GM18951 (cell line): ENCODE results near the gene DDX24.

ENCODE experiments used
- POLR2A ChIP-seq: IDR thresholded peaks from 4 replicates; pipeline ENCODE4 v1.6.1; 2011; ENCODE audit warnings: mild to moderate bottlenecking; ENCODE audit not compliant: insufficient read length, insufficient read depth; ENCODE audit errors: extremely low read depth
- in situ Hi-C: fragments of 300-500 bp; cut with MboI; formaldehyde crosslinking; loops from one replicate; pipeline ENCODE4 v1.12.0; 2022; ENCODE audit warnings: low sequenced_read_pairs, mixed read lengths, inconsistent platforms; ENCODE audit not compliant: unreplicated experiment

Gene DDX24

GRCh38 chr14:94031883-94032279 lies 49.1 kb downstream of the DDX24 start:
- in situ Hi-C loops: loop anchor here (10.0 kb wide), 1 partner anchor 103 kb away; no protein-coding TSS in a partner anchor
- no peak for TF ChIP-seq POLR2A

- in situ Hi-C loops: loop anchor here (10.0 kb wide), 1 partner anchor 103 kb away; no protein-coding TSS in a partner anchor
These were observed 49.7 kb downstream of the DDX24 start for GRCh38 chr14:94031161-94031882.

GRCh38 chr14:94030571-94030970 lies 50.4 kb downstream of the DDX24 start:
- in situ Hi-C loops: loop anchor here (10.0 kb wide), 1 partner anchor 104 kb away; no protein-coding TSS in a partner anchor
- no peak for TF ChIP-seq POLR2A

More at GRCh38 chr14:94031161-94031882, 49.7 kb downstream of the DDX24 start:
- no peak for TF ChIP-seq POLR2A

DNA sequence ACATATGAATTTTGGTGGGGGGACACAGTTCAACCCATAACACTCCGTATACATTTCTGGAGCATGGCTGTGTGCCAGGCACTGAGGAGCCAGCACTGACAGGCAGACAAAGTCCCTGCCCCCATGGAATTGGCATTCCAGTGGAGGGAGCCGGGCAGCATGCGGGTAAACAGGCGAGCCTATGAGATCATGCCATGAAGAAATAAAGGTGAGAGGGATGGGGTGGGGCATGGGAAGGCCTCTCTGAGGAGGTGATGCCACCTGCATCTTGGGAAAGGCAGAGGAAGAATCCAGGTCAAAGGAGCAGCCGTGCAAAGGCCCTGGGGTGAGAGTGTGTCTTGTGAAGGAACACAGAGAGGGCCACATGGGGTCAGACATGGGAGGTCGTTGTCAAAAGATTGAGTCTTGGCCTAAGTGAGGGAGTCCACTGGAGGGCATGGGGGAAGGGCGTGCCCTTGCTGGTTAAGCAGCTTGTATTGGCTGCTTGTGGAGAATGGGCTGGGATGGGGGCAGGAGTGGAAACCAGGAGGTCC lies 51.3 kb downstream of the DDX24 start:
- no peak for TF ChIP-seq POLR2A

GRCh38 chr14:94029265-94029664 lies 51.7 kb downstream of the DDX24 start:
- in situ Hi-C loops: no loop called here
- TF ChIP-seq POLR2A: no peak

More for the DNA sequence above, 51.3 kb downstream of the DDX24 start:
- in situ Hi-C loops: loop anchor here (10.0 kb wide), 1 partner anchor 105 kb away; no protein-coding TSS in a partner anchor

- in situ Hi-C loops: no loop called here
- no peak for TF ChIP-seq POLR2A
These were observed 52.6 kb downstream of the DDX24 start for GRCh38 chr14:94028450-94028826.

DNA sequence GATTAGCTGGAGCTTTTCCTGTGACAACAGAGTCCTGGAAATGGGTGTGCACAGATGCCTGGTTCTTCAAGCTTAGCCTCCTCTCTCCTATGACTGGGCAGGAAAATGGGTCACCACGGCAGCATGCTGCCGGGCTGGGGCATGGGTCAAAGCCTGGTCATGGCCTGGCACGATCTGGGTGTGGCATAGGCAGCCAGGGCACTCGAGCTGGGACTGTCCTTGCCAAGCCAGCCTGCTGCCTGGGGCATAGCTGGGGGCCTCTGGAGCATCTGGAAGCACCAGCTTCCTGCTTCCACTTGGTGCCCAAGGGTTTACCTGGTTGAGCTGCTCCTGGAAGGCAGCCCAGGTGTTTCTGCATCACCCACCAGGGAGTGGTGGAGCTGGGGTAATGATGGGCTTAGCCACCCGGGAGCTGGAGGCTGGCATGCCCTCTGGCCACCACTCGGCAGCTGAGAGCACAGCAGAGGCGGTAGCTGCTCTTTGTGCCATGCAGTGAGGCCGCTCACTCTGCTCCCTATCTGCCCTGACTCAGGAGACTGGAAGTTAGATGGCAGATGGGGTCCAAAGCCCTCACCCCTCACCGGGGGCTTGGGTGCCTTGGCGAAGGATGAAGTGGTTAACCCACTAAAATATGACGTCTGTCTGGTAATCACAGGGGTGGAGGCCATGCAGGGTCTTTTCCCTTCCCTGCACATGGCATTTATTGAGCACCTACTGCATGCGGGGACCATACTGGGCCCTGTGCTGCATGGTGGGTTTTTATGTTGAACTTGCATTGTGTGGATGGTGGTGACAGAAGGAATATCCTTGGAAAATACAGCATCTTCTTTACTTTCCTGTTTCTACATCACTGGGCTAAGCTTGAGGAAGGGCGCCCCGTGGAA lies 53.2 kb downstream of the DDX24 start:
- in situ Hi-C loops: no loop called here
- TF ChIP-seq POLR2A: no peak

GRCh38 chr14:94026889-94027469 lies 54.0 kb downstream of the DDX24 start:
- TF ChIP-seq POLR2A: no peak
- in situ Hi-C loops: no loop called here

DNA sequence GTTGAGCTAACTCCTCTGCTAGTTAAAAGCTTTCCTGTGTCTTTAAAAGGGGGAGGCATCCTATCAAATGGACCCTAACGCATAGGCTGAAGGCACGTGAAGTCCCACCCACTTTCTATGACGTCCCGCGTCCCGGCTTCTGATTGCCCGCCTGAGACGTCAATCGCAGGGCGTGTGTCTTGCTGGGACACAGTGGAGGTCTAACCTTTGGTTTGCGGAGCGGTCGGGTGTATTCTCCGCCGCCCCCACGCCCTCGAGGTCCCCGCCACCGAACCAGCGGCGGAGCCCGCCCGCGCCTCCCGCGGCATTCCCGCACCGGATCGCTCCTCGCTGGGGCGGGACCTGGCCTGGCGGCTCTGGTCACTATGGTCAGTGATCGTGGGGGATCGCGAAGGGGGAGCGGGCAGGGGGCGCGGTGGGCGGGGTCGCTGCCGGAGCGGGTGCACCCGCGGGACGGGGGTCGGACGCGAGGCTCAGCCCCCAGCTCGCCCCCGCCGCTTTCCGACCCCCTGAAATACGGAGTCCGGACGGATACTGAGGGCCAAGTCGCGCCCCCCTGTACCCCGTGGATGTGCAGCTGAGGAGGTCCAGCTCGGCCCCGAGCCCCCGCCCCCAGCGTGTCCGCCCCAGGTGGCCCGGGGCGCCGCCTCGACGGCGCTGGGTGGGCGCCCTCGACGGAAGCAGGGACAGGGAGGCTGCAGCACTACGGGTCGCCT lies 54.7 kb downstream of the DDX24 start, which contains the start of gene OTUB2:
Gene OTUB2 (plus strand): TSS at position 168 of the 716 bp plus-strand sequence. CDS start 198 bp downstream, at position 366.
- TF ChIP-seq POLR2A: no peak
- in situ Hi-C loops: no loop called here

DNA sequence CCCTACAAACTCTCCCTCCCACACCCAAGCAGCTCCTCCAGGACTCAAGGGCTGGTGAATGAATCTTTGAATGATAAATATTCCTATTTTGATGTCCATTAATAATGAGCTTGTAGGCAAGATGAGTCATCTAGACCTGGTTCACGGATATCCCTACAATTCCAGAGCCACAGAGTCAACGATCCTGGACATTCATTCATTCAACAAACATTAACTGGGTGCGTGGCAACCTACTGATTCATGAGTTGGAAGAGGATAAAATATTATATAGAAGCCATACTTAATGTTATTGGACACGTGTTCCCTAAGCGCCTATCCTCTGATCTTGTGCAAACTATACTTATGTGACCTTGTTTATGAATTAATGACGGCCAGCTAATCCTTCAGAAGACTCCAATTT lies 55.3 kb downstream of the DDX24 start:
- TF ChIP-seq POLR2A: no peak
- in situ Hi-C loops: no loop called here

GRCh38 chr14:94024549-94024948 lies 56.5 kb downstream of the DDX24 start:
- no peak for TF ChIP-seq POLR2A
- in situ Hi-C loops: loop anchor here (25.0 kb wide), 1 partner anchor 362 kb away; no protein-coding TSS in a partner anchor
